Fibroblast of the aortic adventitia (primary cell): Measurements from ENCODE around the gene DCAF4. TPM values are rescaled to one million over a fixed set of nuclear protein-coding genes. Genes with fewer than 3 reads are reported as not detected.

Source experiments
- DNase-seq: peaks from one replicate; pipeline ENCODE4 v3.0.0-alpha.2; 2010; ENCODE audit warnings: low read depth
- H3K4me3 ChIP-seq: 2 replicates; pipeline ENCODE4 v1.5.1; 2011; ENCODE audit warnings: low read depth, mild to moderate bottlenecking, control low read depth, low read length, moderate library complexity
- CTCF ChIP-seq: IDR thresholded peaks from 2 replicates; pipeline ENCODE4 v1.5.1; 2011; ENCODE audit warnings: mild to moderate bottlenecking, low read length, control low read depth, inconsistent platforms; ENCODE audit not compliant: insufficient read depth
- total RNA-seq: library from RNA; depleted of rRNA; stranded (reverse); fragments of >200 nt; gene quantifications from 2 replicates; pipeline ENCODE4 v1.2.3, GENCODE V29; 2012; ENCODE audit warnings: low replicate concordance

DCAF4 gene
- total RNA-seq, 1 donor, result 20.6 TPM

- DNase-seq, result peak; percentile 39
- H3K4me3 ChIP-seq, result no peak overlapping the region
- no peak for TF ChIP-seq CTCF
Measured at GRCh38 chr14:72888636-72889201, 37.5 kb upstream of the DCAF4 start.

GRCh38 chr14:72889366-72889765 lies 36.9 kb upstream of the DCAF4 start:
- no peak for DNase-seq

GRCh38 chr14:72891666-72892102 lies 34.6 kb upstream of the DCAF4 start:
- peak overlapping the region; percentile 80 for H3K4me3 ChIP-seq
- TF ChIP-seq CTCF, result no peak
- DNase-seq, result no peak

More at GRCh38 chr14:72889366-72889765, 36.9 kb upstream of the DCAF4 start:
- H3K4me3 ChIP-seq, result no peak overlapping the region
- TF ChIP-seq CTCF, result no peak

- peak; percentile 55 for DNase-seq
- peak; percentile 13 for TF ChIP-seq CTCF
- peak overlapping the region; percentile 80 for H3K4me3 ChIP-seq
Measured at GRCh38 chr14:72892103-72892878, 34.0 kb upstream of the DCAF4 start.

- TF ChIP-seq CTCF, result no peak
- peak overlapping the region; percentile 80 for H3K4me3 ChIP-seq
- DNase-seq, result peak; percentile 23
Measured at GRCh38 chr14:72892879-72893635, 33.2 kb upstream of the DCAF4 start.

- peak; percentile 95 for DNase-seq
- H3K4me3 ChIP-seq, result peak within 1 kb of the TSS; percentile 80
- no peak for TF ChIP-seq CTCF
Measured at GRCh38 chr14:72893636-72894322, 32.5 kb upstream of the DCAF4 start, which contains the start of gene DPF3. DPF3 (minus strand) TSS chr14:72894101; CDS start chr14:72894088, 13 bp downstream.
